ENCODE results near the gene SDK1. TPM values are rescaled to one million over a fixed set of nuclear protein-coding genes. Genes with fewer than 3 reads are reported as not detected.
A peak's percentile ranks its signal among the peaks of the same experiment; 100 is the strongest.

The SDK1 gene
- total RNA-seq, 4 donors from 2014 or later = 3.7 to 80.9 (median 13.1) TPM

DNA sequence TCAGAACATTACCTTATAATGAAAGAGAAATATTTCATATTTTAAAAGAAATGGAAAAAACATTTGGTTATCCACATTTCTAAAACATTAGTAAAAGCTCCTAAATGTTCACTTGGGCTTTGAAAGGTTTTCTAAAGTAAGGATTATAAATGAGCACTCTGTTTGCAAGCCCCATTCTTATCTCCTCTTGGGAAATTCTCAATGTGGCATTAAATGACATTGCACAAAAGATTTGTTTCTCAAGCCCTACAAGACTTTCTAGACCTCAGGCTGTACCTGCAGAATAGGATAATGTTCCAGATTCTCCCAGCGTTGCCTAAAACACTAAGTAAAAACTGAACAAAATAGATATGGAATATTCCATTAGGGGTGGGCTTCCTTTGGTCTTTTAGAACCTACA lies 723.1 kb downstream of the SDK1 start:
- TF ChIP-seq CTCF (IDR thresholded peaks at IDR 0.05) = no peak
- no peak for TF ChIP-seq POLR2A (IDR thresholded peaks at IDR 0.05)
- no peaks in the 10 kb centered on the region for H3K4me1 ChIP-seq
- no peak overlapping the region for H3K4me3 ChIP-seq
- H3K27me3 ChIP-seq = no peaks in the 10 kb centered on the region
- H3K27ac ChIP-seq = no peak overlapping the region
- no peak for DNase-seq
- H3K9me3 ChIP-seq = peaks cover 0 to 4% (median 0%) of the 10 kb centered on the region in 4 donors
- no peaks in the 10 kb centered on the region for H3K36me3 ChIP-seq

- Histone ChIP-seq H3K9me3 (peaks cover 0 to 4% (median 0%) of the 10 kb centered on the region in 4 donors), H3K27ac (no peak overlapping the region), H3K27me3 (no peaks in the 10 kb centered on the region), H3K36me3 (no peaks in the 10 kb centered on the region), H3K4me1 (no peaks in the 10 kb centered on the region), H3K4me3 (no peak overlapping the region)
- no peak for TF ChIP-seq CTCF (IDR thresholded peaks at IDR 0.05)
- peak in 1 of 3 donors; percentile 21 for DNase-seq
These were observed 723.8 kb downstream of the SDK1 start for GRCh38 chr7:4024806-4025205.

- H3K27ac ChIP-seq = no peak overlapping the region
- H3K4me3 ChIP-seq = no peak overlapping the region
- TF ChIP-seq POLR2A (IDR thresholded peaks at IDR 0.05) = no peak
- TF ChIP-seq CTCF (IDR thresholded peaks at IDR 0.05) = no peak
- H3K36me3 ChIP-seq = no peaks in the 10 kb centered on the region
- peak in 1 of 3 donors; percentile 28 for DNase-seq
- no peaks in the 10 kb centered on the region for H3K27me3 ChIP-seq
- no peaks in the 10 kb centered on the region for H3K4me1 ChIP-seq
- peaks cover 0 to 4% (median 0%) of the 10 kb centered on the region in 4 donors for H3K9me3 ChIP-seq
These were observed 724.2 kb downstream of the SDK1 start for GRCh38 chr7:4025210-4025609.

- DNase-seq = peak in 1 of 3 donors; percentile 29
- no peaks in the 10 kb centered on the region for H3K27me3 ChIP-seq
- no peak overlapping the region for H3K4me3 ChIP-seq
- H3K27ac ChIP-seq = no peak overlapping the region
- no peaks in the 10 kb centered on the region for H3K4me1 ChIP-seq
- H3K9me3 ChIP-seq = peaks cover 0 to 4% (median 0%) of the 10 kb centered on the region in 4 donors
- no peaks in the 10 kb centered on the region for H3K36me3 ChIP-seq
- TF ChIP-seq POLR2A (IDR thresholded peaks at IDR 0.05) (no peak), CTCF (IDR thresholded peaks at IDR 0.05) (no peak)
These were observed 724.9 kb downstream of the SDK1 start for GRCh38 chr7:4025694-4026615.

DNA sequence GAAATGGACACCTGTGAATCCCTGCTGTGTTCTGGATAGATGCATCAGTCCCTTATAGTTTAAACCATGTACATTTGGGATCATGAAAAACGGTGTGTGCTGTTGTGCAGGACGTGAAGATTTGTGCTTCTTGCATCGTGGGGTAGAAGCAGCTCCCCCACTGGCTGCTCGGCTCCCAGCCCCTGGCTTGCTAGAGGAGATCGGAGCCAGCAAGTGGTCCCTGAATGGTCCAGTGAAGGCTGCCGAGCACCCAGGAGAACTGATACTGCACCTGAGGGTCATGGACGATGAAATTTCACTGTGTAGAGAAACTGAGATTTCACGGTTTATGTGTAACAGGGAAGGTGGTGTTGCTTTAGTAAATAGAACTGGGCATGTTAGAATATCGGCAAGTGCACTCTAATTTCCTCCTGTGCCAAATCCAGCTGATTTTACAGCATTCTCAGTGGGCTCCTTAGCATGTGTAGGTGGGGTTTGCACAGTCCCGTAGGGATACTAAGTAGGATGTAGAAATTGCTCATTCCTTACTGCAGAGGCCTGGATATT lies 726.0 kb downstream of the SDK1 start:
- TF ChIP-seq CTCF (IDR thresholded peaks at IDR 0.05) = no peak
- TF ChIP-seq POLR2A (IDR thresholded peaks at IDR 0.05) = no peak
- no peaks in the 10 kb centered on the region for H3K9me3 ChIP-seq
- no peaks in the 10 kb centered on the region for H3K4me1 ChIP-seq
- no peaks in the 10 kb centered on the region for H3K27me3 ChIP-seq
- H3K4me3 ChIP-seq = no peak overlapping the region
- H3K27ac ChIP-seq = no peak overlapping the region
- no peaks in the 10 kb centered on the region for H3K36me3 ChIP-seq
- no peak for DNase-seq
